ENCODE data around the gene SYT1.

SYT1 gene

DNA sequence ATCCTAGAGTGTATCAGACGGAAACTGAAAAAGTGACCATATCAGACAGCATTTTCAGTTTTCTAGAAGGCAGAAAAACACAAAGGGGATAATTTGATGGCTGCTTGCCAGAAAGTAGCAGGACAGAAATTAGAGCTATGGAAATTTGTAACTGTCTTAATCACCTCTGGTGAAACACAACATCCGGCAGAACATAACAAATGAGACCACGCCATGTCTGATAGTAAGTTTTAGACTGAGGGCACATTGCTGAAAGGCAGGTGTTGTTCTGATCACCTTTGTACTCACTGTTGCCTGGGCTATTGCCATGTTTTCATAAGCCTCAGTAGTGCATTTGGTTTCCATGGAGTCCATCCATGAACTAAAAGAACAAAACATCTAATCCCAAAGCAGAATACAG lies 535.9 kb downstream of the SYT1 start:
- ATAC-seq = no peak
- TF ChIP-seq GLIS3 (CRISPR knock-in tag; IDR thresholded peaks at IDR 0.05) (no peak), SNAI2 (CRISPR knock-in tag; IDR thresholded peaks at IDR 0.05) (no peak), ZFP30 (CRISPR knock-in tag; IDR thresholded peaks at IDR 0.05) (no peak), CSRNP3 (CRISPR knock-in tag; IDR thresholded peaks at IDR 0.05) (no peak), ZC3H10 (CRISPR knock-in tag; IDR thresholded peaks at IDR 0.05) (no peak), ZNF70 (CRISPR knock-in tag; IDR thresholded peaks at IDR 0.05) (no peak)

- ATAC-seq = no peak
- TF ChIP-seq, protein P1, sequence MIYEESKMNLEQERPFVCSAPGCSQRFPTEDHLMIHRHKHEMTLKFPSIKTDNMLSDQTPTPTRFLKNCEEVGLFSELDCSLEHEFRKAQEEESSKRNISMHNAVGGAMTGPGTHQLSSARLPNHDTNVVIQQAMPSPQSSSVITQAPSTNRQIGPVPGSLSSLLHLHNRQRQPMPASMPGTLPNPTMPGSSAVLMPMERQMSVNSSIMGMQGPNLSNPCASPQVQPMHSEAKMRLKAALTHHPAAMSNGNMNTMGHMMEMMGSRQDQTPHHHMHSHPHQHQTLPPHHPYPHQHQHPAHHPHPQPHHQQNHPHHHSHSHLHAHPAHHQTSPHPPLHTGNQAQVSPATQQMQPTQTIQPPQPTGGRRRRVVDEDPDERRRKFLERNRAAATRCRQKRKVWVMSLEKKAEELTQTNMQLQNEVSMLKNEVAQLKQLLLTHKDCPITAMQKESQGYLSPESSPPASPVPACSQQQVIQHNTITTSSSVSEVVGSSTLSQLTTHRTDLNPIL (CRISPR knock-in tag; IDR thresholded peaks at IDR 0.05; ENCODE audit: low read depth) = no peak
- TF ChIP-seq SNAI2 (CRISPR knock-in tag; IDR thresholded peaks at IDR 0.05) (no peak), PPARA (CRISPR knock-in tag; IDR thresholded peaks at IDR 0.05; ENCODE audit: borderline replicate concordance) (no peak), ARNTL (CRISPR knock-in tag; IDR thresholded peaks at IDR 0.05; ENCODE audit: borderline replicate concordance, low read depth) (no peak), ISL1 (CRISPR knock-in tag; IDR thresholded peaks at IDR 0.05) (no peak), PATZ1 (CRISPR knock-in tag; IDR thresholded peaks at IDR 0.05; ENCODE audit: borderline replicate concordance) (no peak), ZC3H10 (CRISPR knock-in tag; IDR thresholded peaks at IDR 0.05) (no peak), ZFP30 (CRISPR knock-in tag; IDR thresholded peaks at IDR 0.05) (no peak), CSDC2 (CRISPR knock-in tag; IDR thresholded peaks at IDR 0.05) (no peak), OSR1 (CRISPR knock-in tag; IDR thresholded peaks at IDR 0.05) (no peak), GLIS3 (CRISPR knock-in tag; IDR thresholded peaks at IDR 0.05) (no peak), CSRNP3 (CRISPR knock-in tag; IDR thresholded peaks at IDR 0.05) (no peak), RARB (CRISPR knock-in tag; IDR thresholded peaks at IDR 0.05) (no peak), ZNF565 (CRISPR knock-in tag; conservative IDR thresholded peaks at IDR 0.05; ENCODE audit: low read depth) (no peak), ESRRG (CRISPR knock-in tag; IDR thresholded peaks at IDR 0.05) (no peak), ZNF70 (CRISPR knock-in tag; IDR thresholded peaks at IDR 0.05) (no peak), TCF4 (CRISPR knock-in tag; IDR thresholded peaks at IDR 0.05; ENCODE audit: borderline replicate concordance) (no peak), TOX (CRISPR knock-in tag; IDR thresholded peaks at IDR 0.05; ENCODE audit: borderline replicate concordance) (no peak)
- TF ChIP-seq, protein P2, sequence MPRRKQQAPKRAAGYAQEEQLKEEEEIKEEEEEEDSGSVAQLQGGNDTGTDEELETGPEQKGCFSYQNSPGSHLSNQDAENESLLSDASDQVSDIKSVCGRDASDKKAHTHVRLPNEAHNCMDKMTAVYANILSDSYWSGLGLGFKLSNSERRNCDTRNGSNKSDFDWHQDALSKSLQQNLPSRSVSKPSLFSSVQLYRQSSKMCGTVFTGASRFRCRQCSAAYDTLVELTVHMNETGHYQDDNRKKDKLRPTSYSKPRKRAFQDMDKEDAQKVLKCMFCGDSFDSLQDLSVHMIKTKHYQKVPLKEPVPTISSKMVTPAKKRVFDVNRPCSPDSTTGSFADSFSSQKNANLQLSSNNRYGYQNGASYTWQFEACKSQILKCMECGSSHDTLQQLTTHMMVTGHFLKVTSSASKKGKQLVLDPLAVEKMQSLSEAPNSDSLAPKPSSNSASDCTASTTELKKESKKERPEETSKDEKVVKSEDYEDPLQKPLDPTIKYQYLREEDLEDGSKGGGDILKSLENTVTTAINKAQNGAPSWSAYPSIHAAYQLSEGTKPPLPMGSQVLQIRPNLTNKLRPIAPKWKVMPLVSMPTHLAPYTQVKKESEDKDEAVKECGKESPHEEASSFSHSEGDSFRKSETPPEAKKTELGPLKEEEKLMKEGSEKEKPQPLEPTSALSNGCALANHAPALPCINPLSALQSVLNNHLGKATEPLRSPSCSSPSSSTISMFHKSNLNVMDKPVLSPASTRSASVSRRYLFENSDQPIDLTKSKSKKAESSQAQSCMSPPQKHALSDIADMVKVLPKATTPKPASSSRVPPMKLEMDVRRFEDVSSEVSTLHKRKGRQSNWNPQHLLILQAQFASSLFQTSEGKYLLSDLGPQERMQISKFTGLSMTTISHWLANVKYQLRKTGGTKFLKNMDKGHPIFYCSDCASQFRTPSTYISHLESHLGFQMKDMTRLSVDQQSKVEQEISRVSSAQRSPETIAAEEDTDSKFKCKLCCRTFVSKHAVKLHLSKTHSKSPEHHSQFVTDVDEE (CRISPR knock-in tag; IDR thresholded peaks at IDR 0.05) = no peak
- TF ChIP-seq, protein P3, sequence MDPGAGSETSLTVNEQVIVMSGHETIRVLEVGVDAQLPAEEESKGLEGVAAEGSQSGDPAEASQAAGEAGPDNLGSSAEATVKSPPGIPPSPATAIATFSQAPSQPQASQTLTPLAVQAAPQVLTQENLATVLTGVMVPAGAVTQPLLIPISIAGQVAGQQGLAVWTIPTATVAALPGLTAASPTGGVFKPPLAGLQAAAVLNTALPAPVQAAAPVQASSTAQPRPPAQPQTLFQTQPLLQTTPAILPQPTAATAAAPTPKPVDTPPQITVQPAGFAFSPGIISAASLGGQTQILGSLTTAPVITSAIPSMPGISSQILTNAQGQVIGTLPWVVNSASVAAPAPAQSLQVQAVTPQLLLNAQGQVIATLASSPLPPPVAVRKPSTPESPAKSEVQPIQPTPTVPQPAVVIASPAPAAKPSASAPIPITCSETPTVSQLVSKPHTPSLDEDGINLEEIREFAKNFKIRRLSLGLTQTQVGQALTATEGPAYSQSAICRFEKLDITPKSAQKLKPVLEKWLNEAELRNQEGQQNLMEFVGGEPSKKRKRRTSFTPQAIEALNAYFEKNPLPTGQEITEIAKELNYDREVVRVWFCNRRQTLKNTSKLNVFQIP (CRISPR knock-in tag; IDR thresholded peaks at IDR 0.05; ENCODE audit: borderline replicate concordance, low read depth) = no peak
Observed at GRCh38 chr12:79402606-79403005, 538.0 kb downstream of the SYT1 start.

Data from SK-N-SH treated with all-trans-retinoic acid at 6 μM for 48 hours (cell line).